ENCODE measurements around the gene CPPED1.

- TF ChIP-seq EZH2 (IDR thresholded peaks at IDR 0.05) = no peak
- no peak for TF ChIP-seq POLR2AphosphoS5 (IDR thresholded peaks at IDR 0.05; ENCODE audit: borderline replicate concordance, low read depth, low read length)
These were observed 130.2 kb downstream of the CPPED1 start for GRCh38 chr16:12673466-12673865.
